Large intestine (tissue), 3 donors: ENCODE results near the gene DUSP16. TPM values are rescaled to one million over a fixed set of nuclear protein-coding genes. Genes with fewer than 3 reads are reported as not detected.
A peak's percentile ranks its signal among the peaks of the same experiment; 100 is the strongest.

Experiments used
- DNase-seq, 2 donors: peaks; one replicate each; pipeline versions ENCODE4 v3.0.0 to v3.0.0-alpha.2; 2013
- H3K27ac ChIP-seq: one replicate; pipeline ENCODE4 v1.5.1; 2013; ENCODE audit warnings: low read length
- H3K27me3 ChIP-seq: 2 replicates; pipeline ENCODE4 v1.6.1; 2013; ENCODE audit warnings: low read length; ENCODE audit not compliant: control insufficient read depth, insufficient read depth
- H3K36me3 ChIP-seq: 2 replicates; pipeline ENCODE4 v1.6.1; 2013; ENCODE audit warnings: low read length; ENCODE audit not compliant: control insufficient read depth, insufficient read depth
- H3K4me1 ChIP-seq: one replicate; pipeline ENCODE4 v1.6.1; 2013; ENCODE audit warnings: low read length; ENCODE audit not compliant: control insufficient read depth, insufficient read depth
- H3K4me3 ChIP-seq: one replicate; pipeline ENCODE4 v1.5.1; 2013; ENCODE audit warnings: low read length
- H3K9me3 ChIP-seq: one replicate; pipeline ENCODE4 v1.6.1; 2013; ENCODE audit warnings: mild to moderate bottlenecking, low read depth, low read length, moderate library complexity; ENCODE audit not compliant: control insufficient read depth
- WGBS: methylation state at CpG from one replicate; pipeline ENCODE4 v1.1.5; 2013; ENCODE audit warnings: low lambda C conversion rate; ENCODE audit not compliant: insufficient coverage; 5-methylcytosine and 5-hydroxymethylcytosine counted together
- polyA plus RNA-seq: library from polyadenylated mRNA; unstranded; fragments of 120-200 nt; gene quantifications from one replicate; pipeline ENCODE4 v1.2.1, GENCODE V29; 2013

The DUSP16 gene
- polyA plus RNA-seq, 1 donor: 51.7 TPM

- peak in 1 of 2 donors; percentile 50 for DNase-seq
- H3K27ac ChIP-seq: peak overlapping the region; percentile 98
- H3K9me3 ChIP-seq: peaks cover 11% of the 10 kb centered on the region
- no peaks in the 10 kb centered on the region for H3K36me3 ChIP-seq
- peak overlapping the region; percentile 91 for H3K4me3 ChIP-seq
- no peaks in the 10 kb centered on the region for H3K27me3 ChIP-seq
- peaks cover 16% of the 10 kb centered on the region for H3K4me1 ChIP-seq
- WGBS: no CpG with 5 or more reads among the region's 45 CpGs
Observed at GRCh38 chr12:12562016-12562483, 613 bp downstream of the DUSP16 start.

- H3K27me3 ChIP-seq: no peaks in the 10 kb centered on the region
- H3K27ac ChIP-seq: peak overlapping the region; percentile 98
- peak; percentile 55 to 77 for DNase-seq
- WGBS: no CpG with 5 or more reads among the region's 60 CpGs
- peaks cover 16% of the 10 kb centered on the region for H3K4me1 ChIP-seq
- H3K4me3 ChIP-seq: peak overlapping the region; percentile 91
- peaks cover 11% of the 10 kb centered on the region for H3K9me3 ChIP-seq
- no peaks in the 10 kb centered on the region for H3K36me3 ChIP-seq
Observed at GRCh38 chr12:12561371-12562015, 1.2 kb downstream of the DUSP16 start.

- Histone ChIP-seq H3K36me3 (no peaks in the 10 kb centered on the region), H3K4me1 (peaks cover 17% of the 10 kb centered on the region), H3K27ac (peak overlapping the region; percentile 98), H3K27me3 (no peaks in the 10 kb centered on the region), H3K9me3 (peaks cover 8% of the 10 kb centered on the region), H3K4me3 (peak overlapping the region; percentile 91)
- peak; percentile 61 to 83 for DNase-seq
- WGBS: 0% methylated on average over 2 of the region's 9 CpGs
Observed at GRCh38 chr12:12560587-12561370, 1.9 kb downstream of the DUSP16 start.

GRCh38 chr12:12559719-12560296 lies 2.9 kb downstream of the DUSP16 start:
- DNase-seq: peak in 1 of 2 donors; percentile 59
- peaks cover 24% of the 10 kb centered on the region for H3K4me1 ChIP-seq
- peak overlapping the region; percentile 98 for H3K27ac ChIP-seq
- H3K36me3 ChIP-seq: no peaks in the 10 kb centered on the region
- H3K4me3 ChIP-seq: peak overlapping the region; percentile 91
- 0% methylated on average over 2 of the region's 3 CpGs for WGBS
- H3K9me3 ChIP-seq: no peaks in the 10 kb centered on the region
- no peaks in the 10 kb centered on the region for H3K27me3 ChIP-seq

- Histone ChIP-seq H3K27me3 (no peaks in the 10 kb centered on the region), H3K36me3 (peaks cover 5% of the 10 kb centered on the region), H3K9me3 (no peaks in the 10 kb centered on the region), H3K4me3 (peak overlapping the region; percentile 91), H3K4me1 (peaks cover 18% of the 10 kb centered on the region), H3K27ac (peak overlapping the region; percentile 98)
- WGBS: no CpG with 5 or more reads among the region's 4 CpGs
- no peak for DNase-seq
Observed at GRCh38 chr12:12558291-12558690, 4.4 kb downstream of the DUSP16 start.

GRCh38 chr12:12557733-12558132 lies 4.9 kb downstream of the DUSP16 start:
- DNase-seq: no peak
- 100% methylated on average over 1 of the region's 3 CpGs for WGBS
- Histone ChIP-seq H3K4me1 (peaks cover 14% of the 10 kb centered on the region), H3K27ac (peak overlapping the region; percentile 98), H3K4me3 (no peak overlapping the region), H3K9me3 (no peaks in the 10 kb centered on the region), H3K36me3 (peaks cover 5% of the 10 kb centered on the region), H3K27me3 (no peaks in the 10 kb centered on the region)

- DNase-seq: no peak
- Histone ChIP-seq H3K9me3 (no peaks in the 10 kb centered on the region), H3K27ac (no peak overlapping the region), H3K4me1 (peaks cover 14% of the 10 kb centered on the region), H3K4me3 (no peak overlapping the region), H3K36me3 (peaks cover 7% of the 10 kb centered on the region), H3K27me3 (no peaks in the 10 kb centered on the region)
- 93% methylated on average over 2 of the region's 4 CpGs for WGBS
Observed at GRCh38 chr12:12555656-12556055, 7.0 kb downstream of the DUSP16 start.

- Histone ChIP-seq H3K27me3 (no peaks in the 10 kb centered on the region), H3K9me3 (no peaks in the 10 kb centered on the region), H3K36me3 (peaks cover 10% of the 10 kb centered on the region), H3K4me3 (no peak overlapping the region), H3K4me1 (peaks cover 13% of the 10 kb centered on the region), H3K27ac (no peak overlapping the region)
- DNase-seq: no peak
- WGBS: no CpG with 5 or more reads among the region's 3 CpGs
Observed at GRCh38 chr12:12553208-12553785, 9.4 kb downstream of the DUSP16 start.

GRCh38 chr12:12551115-12551514 lies 11.5 kb downstream of the DUSP16 start:
- WGBS: no CpG with 5 or more reads among the region's 7 CpGs
- H3K27me3 ChIP-seq: no peaks in the 10 kb centered on the region
- H3K4me3 ChIP-seq: no peak overlapping the region
- H3K36me3 ChIP-seq: peaks cover 10% of the 10 kb centered on the region
- H3K9me3 ChIP-seq: no peaks in the 10 kb centered on the region
- H3K27ac ChIP-seq: no peak overlapping the region
- H3K4me1 ChIP-seq: peaks cover 16% of the 10 kb centered on the region
- DNase-seq: no peak

- DNase-seq: no peak
- Histone ChIP-seq H3K27me3 (no peaks in the 10 kb centered on the region), H3K4me1 (peaks cover 12% of the 10 kb centered on the region), H3K4me3 (no peak overlapping the region), H3K9me3 (no peaks in the 10 kb centered on the region), H3K36me3 (peaks cover 10% of the 10 kb centered on the region), H3K27ac (no peak overlapping the region)
- WGBS: 90% methylated on average over 2 of the region's 2 CpGs
Observed at GRCh38 chr12:12550277-12550676, 12.4 kb downstream of the DUSP16 start.
